HG03025 (cell line): ENCODE measurements around the gene UBR4.

Source experiments
- ATAC-seq: cut with Tn5 transposase; IDR thresholded peaks from one replicate; pipeline ENCODE4 v1.9.1; 2021; ENCODE audit warnings: mild to moderate bottlenecking, moderate library complexity; ENCODE audit not compliant: unreplicated experiment, low FRiP score

Gene UBR4

DNA sequence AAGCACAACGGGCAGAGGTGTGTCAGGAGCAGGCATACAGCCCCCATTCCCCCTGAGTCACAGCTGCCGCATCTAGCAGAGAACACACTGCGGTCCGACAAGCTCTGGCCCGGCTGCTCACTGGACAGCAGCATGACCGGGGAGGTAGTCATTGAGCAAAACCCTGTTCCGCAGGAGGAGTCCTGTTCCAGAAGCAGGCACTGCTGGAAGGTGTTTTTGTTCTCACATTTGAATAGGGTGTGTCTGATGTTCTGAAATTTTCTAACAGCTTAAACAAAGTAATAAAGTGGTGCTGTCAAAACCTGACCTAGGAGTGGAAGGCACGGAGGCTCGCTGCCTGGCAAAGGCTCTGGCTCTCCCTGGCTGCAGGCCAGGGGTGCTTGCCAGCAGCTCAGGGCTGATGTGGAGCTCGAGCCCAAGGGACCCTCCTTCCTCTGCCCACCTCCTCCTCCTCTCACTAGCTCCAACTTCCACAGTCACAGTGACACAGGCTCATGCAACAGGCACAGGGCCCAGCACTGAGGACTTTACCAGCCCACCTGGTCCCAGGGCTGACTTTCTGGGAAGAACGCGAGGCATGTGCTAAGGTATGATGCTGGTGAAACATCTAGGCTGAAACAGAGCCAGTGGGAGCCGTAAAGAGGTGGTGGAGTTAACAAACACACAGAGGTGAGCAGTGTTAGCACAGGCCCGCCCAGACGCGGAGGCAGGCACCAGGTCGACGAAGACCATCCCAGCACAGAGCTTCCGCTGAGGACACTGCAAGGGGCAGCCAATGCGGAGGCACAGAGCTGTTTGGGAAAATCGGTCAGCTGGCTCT is 135.0 kb downstream of the UBR4 start:
- no peak for ATAC-seq

DNA sequence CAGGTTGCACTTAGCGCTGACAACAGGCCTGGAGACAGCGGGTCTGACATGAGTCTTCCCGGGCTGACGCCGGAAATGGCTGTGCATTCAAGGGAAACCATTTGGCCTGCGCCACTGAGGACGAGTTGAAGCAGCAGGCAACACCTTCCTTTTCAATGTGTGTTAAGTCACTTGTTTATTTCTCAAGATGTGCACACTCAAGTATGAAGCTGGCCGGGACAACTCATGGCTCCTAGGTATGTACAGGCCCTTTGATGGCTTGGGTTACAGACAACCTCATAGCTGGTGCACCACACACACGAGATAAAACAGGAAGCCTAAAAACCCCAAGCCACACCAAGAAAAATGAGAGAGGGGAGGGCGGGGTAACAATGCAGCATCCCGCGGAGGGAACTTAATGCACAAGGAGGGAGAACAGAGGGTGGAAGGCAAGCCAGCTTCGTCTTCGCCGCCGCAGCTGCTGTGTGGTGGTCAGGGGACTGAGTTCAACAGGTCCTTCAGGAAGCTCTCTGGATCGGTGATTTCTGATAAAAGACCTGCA is 135.6 kb downstream of the UBR4 start:
- ATAC-seq: no peak

- ATAC-seq: no peak
Measured at GRCh38 chr1:19073311-19074186, 136.5 kb downstream of the UBR4 start.

GRCh38 chr1:19072285-19072981 is 137.6 kb downstream of the UBR4 start:
- no peak for ATAC-seq

- ATAC-seq: no peak
Measured at GRCh38 chr1:19071674-19072281, 138.3 kb downstream of the UBR4 start.

DNA sequence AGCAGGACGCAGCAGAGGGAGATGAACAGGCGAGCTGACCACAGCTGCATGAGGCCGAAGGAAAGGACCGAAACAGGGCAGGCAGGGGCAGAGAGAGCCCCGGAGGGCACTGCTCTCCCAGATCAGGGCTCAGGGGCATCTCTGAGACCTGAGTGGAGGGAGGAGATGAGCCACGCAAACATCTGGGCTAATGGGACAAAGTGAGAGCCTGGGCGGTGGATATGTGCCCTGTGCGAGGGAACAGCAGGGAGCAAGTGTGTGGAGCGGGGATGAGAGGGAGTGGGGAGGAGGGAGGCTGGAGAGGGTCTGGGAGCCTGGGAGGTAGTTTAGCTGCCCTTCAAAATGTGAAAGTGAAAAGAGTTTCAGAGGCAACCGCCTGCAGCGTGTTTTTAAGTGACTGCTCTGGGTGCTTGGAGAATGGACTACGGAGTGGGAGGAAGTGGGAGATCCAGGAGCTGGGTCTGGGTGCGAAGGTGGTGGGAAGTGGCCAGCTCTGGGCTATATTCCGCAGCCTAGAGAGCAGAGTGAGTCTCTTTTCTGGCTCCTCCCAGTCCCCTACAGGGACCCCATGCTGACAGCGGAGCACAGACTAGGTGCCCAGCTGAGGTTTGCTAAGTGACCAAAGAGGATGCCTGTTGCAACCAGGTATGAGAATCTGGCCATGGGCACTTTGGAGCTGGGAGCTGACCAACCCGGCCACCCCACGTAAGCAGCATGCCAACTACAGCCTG is 139.0 kb downstream of the UBR4 start:
- no peak for ATAC-seq

- no peak for ATAC-seq
Measured at GRCh38 chr1:19070197-19070651, 139.8 kb downstream of the UBR4 start.

DNA sequence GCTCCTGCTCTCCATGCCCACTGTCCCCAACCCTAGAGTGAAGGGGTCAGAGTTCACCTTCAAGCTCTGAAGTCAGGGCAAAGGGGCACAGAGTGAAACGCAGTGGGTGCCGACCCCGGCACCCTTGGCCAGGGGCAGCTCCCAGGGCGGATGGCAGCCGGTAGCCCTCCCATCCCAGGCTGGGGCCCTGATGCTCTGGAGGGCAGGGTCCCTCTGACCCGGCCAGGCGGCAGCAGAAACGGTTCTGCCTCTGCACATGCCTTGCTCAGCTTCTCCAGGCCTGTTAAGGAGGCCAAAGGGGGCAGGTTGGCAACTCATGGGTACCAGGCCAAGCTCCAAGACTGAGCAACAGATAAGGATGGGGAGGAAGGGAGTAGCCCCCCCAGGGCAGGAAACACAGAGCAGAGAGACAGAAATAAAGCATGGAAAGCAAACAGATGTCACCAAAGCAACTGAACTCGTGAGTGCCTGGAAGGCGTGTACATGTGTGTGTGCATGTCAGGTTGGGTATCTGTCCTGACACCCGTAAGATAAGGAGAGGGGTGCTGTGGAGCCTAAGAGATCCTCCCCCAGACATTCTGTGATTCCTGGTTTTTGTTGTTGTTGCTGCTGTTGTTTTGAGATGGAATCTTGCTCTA is 141.3 kb downstream of the UBR4 start:
- ATAC-seq: no peak

GRCh38 chr1:19067912-19068638 is 142.0 kb downstream of the UBR4 start:
- ATAC-seq: no peak

- no peak for ATAC-seq
Measured at GRCh38 chr1:19067182-19067911, 142.7 kb downstream of the UBR4 start.

GRCh38 chr1:19066874-19067181 is 143.2 kb downstream of the UBR4 start:
- ATAC-seq: no peak

DNA sequence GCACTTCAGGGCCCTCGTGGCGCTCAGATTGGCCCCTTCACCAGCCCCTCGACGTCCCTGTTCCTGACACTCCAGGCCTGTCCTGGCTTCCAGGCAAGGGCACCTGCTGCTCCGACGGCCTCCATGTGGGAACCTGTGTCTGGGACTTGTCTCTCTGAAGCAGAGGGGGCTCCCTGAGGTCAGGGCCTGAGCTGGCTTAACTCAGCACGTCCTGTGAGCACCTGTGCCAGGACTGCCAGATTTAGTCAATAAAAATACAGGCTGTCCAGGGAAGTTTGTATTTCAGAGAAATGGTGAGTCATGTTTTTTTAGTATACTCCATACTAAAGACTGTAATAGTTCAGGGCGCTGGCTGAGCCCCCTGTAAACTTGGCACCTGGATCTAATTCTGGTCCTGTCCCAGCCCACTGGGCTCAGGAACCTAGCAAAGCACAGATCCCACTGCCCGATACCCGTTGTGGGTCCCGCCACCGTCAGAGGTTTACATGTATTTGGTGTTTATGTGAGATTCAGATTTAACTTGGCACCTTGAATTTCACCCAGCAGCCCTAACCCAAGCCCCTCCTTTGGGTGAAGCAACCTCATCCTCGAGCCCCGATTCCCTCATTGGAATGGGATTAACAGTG is 143.7 kb downstream of the UBR4 start:
- no peak for ATAC-seq

GRCh38 chr1:19065526-19066247 is 144.4 kb downstream of the UBR4 start:
- ATAC-seq: no peak

- ATAC-seq: no peak
Measured at GRCh38 chr1:19064906-19065450, 145.1 kb downstream of the UBR4 start.

GRCh38 chr1:19063122-19063521 is 146.9 kb downstream of the UBR4 start:
- ATAC-seq: no peak

DNA sequence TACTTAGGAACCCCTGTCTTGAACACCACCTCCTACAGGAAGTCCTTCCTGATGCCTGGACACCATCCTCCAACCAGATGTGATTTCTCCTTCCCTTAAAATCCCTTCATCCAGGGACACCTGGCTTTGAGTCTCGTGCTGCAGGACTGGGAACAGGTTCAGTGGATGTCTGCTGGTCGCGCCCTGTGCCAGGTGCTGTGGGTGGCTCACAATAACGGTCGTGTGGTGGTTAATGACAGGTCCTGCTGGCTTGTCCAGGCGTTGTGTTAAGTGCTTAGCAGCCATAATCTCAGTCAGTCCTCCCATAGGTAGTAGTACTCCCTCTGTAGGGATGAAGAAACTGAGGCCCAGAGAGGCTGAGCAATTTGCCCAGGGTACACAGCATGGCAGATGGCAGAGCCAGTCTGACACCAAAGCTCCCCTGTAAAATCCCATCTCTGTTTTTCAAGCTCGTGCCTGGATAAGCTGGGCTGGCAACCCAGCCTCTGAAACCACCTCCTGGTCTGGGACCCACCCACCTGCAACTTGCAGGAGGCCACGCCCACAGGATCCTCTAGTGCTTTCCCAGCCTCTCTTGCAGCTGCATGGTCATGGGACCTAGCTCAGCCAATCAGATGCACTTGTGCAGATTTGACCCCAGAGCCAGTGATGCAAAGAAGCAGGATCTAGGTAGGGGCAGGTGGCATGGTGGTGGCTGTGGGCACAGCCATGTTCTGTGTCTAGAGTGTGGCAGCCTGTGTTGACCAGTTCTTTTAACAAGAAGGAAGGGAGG is 147.6 kb downstream of the UBR4 start:
- no peak for ATAC-seq
